ENCODE results near the gene RIPOR2.

Gene RIPOR2

DNA sequence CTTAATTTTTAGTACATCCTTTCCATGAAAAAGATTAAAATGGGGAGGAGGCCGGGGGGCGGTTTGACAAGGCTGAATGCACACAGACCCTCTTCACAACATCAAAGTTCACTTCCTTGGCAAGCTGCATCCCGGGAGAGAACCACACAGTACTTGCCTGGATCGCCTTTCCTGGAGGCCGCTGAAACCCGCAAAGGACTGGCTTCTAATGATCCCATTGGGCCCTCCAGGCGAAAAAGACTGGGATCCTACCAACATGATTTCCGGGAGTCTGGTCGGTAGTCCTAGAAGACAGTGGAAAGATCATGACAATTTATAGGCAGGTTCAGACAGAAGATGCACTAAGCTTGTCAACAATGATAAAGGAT is 60.2 kb downstream of the RIPOR2 start:
- in situ Hi-C loops (cut with HindIII; ENCODE audit: low sequenced_read_pairs) = no loop called here
- TF ChIP-seq, protein P1, sequence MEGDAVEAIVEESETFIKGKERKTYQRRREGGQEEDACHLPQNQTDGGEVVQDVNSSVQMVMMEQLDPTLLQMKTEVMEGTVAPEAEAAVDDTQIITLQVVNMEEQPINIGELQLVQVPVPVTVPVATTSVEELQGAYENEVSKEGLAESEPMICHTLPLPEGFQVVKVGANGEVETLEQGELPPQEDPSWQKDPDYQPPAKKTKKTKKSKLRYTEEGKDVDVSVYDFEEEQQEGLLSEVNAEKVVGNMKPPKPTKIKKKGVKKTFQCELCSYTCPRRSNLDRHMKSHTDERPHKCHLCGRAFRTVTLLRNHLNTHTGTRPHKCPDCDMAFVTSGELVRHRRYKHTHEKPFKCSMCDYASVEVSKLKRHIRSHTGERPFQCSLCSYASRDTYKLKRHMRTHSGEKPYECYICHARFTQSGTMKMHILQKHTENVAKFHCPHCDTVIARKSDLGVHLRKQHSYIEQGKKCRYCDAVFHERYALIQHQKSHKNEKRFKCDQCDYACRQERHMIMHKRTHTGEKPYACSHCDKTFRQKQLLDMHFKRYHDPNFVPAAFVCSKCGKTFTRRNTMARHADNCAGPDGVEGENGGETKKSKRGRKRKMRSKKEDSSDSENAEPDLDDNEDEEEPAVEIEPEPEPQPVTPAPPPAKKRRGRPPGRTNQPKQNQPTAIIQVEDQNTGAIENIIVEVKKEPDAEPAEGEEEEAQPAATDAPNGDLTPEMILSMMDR (IDR thresholded peaks at IDR 0.05; ENCODE audit: low read depth, low read length) = no peak
- no peak overlapping the region for H3K4me3 ChIP-seq (ENCODE audit: low read depth, low read length)
- DNase-seq (ENCODE audit: low read depth, low spot score) = no peak

DNA sequence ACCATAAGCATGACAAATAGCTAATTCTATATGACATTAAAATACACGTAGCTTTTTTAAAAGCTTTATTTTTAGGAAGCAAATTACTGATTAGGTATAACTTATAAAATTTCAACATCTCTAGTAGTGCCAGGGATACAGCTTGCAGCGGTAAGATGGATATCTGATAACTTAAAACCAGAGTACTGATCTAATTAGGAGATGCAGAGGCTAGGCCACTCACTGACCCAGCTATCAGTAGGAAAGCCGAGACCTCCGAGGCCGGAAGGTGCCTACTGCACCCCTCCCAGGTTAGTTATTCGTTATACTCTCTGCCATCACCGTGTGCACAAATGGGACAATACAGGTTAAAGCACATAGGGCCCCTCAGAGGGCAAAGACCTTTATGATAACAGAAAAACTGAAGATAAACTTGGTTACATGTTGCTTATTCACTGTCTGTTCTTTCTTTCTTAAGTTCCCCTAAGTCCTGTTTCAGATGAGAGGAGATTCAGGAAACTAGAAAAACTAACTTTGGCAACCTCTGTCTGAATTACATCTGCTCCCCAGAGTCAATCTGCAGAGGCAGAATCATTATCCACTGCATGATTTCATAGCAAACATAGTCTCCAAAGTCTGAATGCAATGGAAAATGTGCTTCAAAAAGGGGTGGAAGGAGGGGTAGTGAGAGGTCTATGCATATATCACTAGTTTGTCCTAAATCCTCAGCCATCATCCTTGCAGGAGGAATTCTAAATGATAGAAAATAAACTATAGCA is 60.8 kb downstream of the RIPOR2 start:
- DNase-seq (ENCODE audit: low read depth, low spot score) = no peak

DNA sequence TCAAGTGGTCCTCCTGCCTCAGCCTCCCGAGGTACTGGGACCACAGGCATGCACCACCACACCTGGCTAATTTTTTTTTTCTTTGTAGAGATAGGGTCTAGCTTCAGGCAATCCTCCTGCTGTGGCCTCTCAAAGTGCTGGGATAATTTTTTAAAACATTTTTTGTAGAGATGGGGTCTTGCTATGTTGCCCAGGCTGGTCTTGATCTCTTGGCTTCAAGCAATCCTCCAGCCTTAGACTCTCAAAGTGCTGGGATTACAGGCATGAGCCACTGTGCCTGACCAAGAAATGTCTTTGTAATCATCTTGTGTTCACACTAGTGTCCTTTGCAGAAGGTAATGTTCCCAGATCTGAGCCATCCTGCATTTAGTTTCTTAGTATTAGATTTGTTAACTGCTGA is 61.6 kb downstream of the RIPOR2 start:
- TF ChIP-seq, protein P1 (IDR thresholded peaks at IDR 0.05; ENCODE audit: low read depth, low read length) = no peak
- H3K4me3 ChIP-seq (ENCODE audit: low read depth, low read length) = no peak overlapping the region
- no peak for DNase-seq (ENCODE audit: low read depth, low spot score)
- in situ Hi-C loops (cut with HindIII; ENCODE audit: low sequenced_read_pairs) = no loop called here

More for the DNA sequence above, 60.8 kb downstream of the RIPOR2 start:
- no peak overlapping the region for H3K4me3 ChIP-seq (ENCODE audit: low read depth, low read length)
- in situ Hi-C loops (cut with HindIII; ENCODE audit: low sequenced_read_pairs) = no loop called here
- TF ChIP-seq, protein P1 (IDR thresholded peaks at IDR 0.05; ENCODE audit: low read depth, low read length) = no peak

- no peak overlapping the region for H3K4me3 ChIP-seq (ENCODE audit: low read depth, low read length)
- TF ChIP-seq, protein P1 (IDR thresholded peaks at IDR 0.05; ENCODE audit: low read depth, low read length) = no peak
- no peak for DNase-seq (ENCODE audit: low read depth, low spot score)
- in situ Hi-C loops (cut with HindIII; ENCODE audit: low sequenced_read_pairs) = no loop called here
Observed at GRCh38 chr6:24872779-24873178, 63.0 kb downstream of the RIPOR2 start.

- no peak for DNase-seq (ENCODE audit: low read depth, low spot score)
- no peak overlapping the region for H3K4me3 ChIP-seq (ENCODE audit: low read depth, low read length)
- TF ChIP-seq, protein P1 (IDR thresholded peaks at IDR 0.05; ENCODE audit: low read depth, low read length) = no peak
- in situ Hi-C loops (cut with HindIII; ENCODE audit: low sequenced_read_pairs) = no loop called here
Observed at GRCh38 chr6:24868765-24869164, 67.0 kb downstream of the RIPOR2 start.

- H3K4me3 ChIP-seq (ENCODE audit: low read depth, low read length) = no peak overlapping the region
- no peak for DNase-seq (ENCODE audit: low read depth, low spot score)
- in situ Hi-C loops (cut with HindIII; ENCODE audit: low sequenced_read_pairs) = no loop called here
- TF ChIP-seq, protein P1 (IDR thresholded peaks at IDR 0.05; ENCODE audit: low read depth, low read length) = no peak
Observed at GRCh38 chr6:24867104-24867703, 68.6 kb downstream of the RIPOR2 start.

All from astrocyte of the spinal cord (primary cell).